Gastrocnemius medialis (tissue), 4 donors: ENCODE results near the gene MRPL16. TPM values are rescaled to one million over a fixed set of nuclear protein-coding genes. Genes with fewer than 3 reads are reported as not detected.

Source experiments
- ATAC-seq, 2 donors: fragments of 150-250 bp; one replicate each; pipeline ENCODE4 v1.9.1; 2016
- DNase-seq, 2 donors: peaks; one replicate each; pipeline ENCODE4 v3.0.0-alpha.2; 2019
- H3K27ac ChIP-seq, 4 donors: fragments of 200-600 bp; sonication (generic); 1 replicate in 1 of 4; 2 replicates in 3 of 4; pipeline ENCODE4 v1.5.1; 2016 to 2018; ENCODE audit warnings: mild to moderate bottlenecking in 2 of 4, moderate library complexity in 1 of 4
- H3K27me3 ChIP-seq, 3 donors: fragments of 200-600 bp; sonication (generic) in 2 of 3; 1 replicate in 1 of 3; 2 replicates in 2 of 3; pipeline versions ENCODE4 v1.5.1 to v1.6.0; 2016 to 2019; ENCODE audit warnings: mild to moderate bottlenecking in 1 of 3, moderate library complexity in 1 of 3
- H3K36me3 ChIP-seq, 2 donors: fragments of 200-600 bp; sonication (generic) in 1 of 2; one replicate each; pipeline ENCODE4 v1.5.1; 2017 to 2018
- H3K4me1 ChIP-seq, 2 donors: fragments of 200-600 bp; sonication (generic) in 1 of 2; one replicate each; pipeline ENCODE4 v1.5.1; 2016 to 2017; ENCODE audit warnings: mild to moderate bottlenecking in 2 of 2
- H3K4me3 ChIP-seq, 4 donors: fragments of 200-600 bp; sonication (generic) in 3 of 4; 1 replicate in 1 of 4; 2 replicates in 3 of 4; pipeline ENCODE4 v1.5.1; 2016 to 2019; ENCODE audit warnings: mild to moderate bottlenecking in 2 of 4
- H3K9me3 ChIP-seq, 3 donors: fragments of 200-600 bp; sonication (generic) in 2 of 3; 1 replicate in 1 of 3; 2 replicates in 2 of 3; pipeline ENCODE4 v1.5.1; 2016 to 2019
- CTCF ChIP-seq, 5 experiments: fragments of 450-650 bp in 3 of 5; fragments of 200-600 bp in 2 of 5; sonication (generic) in 2 of 5; IDR thresholded peaks in 4 of 5; conservative IDR thresholded peaks in 1 of 5; 1 replicate in 4 of 5; 2 replicates in 1 of 5; pipeline ENCODE4 v1.5.1; 2016 to 2019; ENCODE audit warnings: antibody characterized with exemption in 5 of 5, mild to moderate bottlenecking in 3 of 5, moderate library complexity in 3 of 5
- POLR2A ChIP-seq, 2 donors: fragments of 450-650 bp; IDR thresholded peaks; one replicate each; pipeline ENCODE4 v1.6.1; 2017; ENCODE audit warnings: antibody characterized with exemption in 2 of 2, mild to moderate bottlenecking in 2 of 2, moderate library complexity in 2 of 2
- in situ Hi-C, 4 donors: fragments of 200-750 bp; cut with MboI; loops; one replicate each; pipeline versions ENCODE4 v1.15.0 to v1.8.0; 2017; ENCODE audit warnings: low sequenced_read_pairs in 4 of 4
- intact Hi-C: fragments of 100-400 bp; cut with DNase I; formaldehyde crosslinking; loops from one replicate; pipeline ENCODE4 v1.15.1; 2023; ENCODE audit warnings: low total_unique reads
- total RNA-seq, 4 donors: library from RNA; depleted of rRNA; stranded (reverse); fragments of >200 nt; gene quantifications; one replicate each; pipeline versions ENCODE4 v1.1.0 to v1.2.3, GENCODE V29; 2016

Gene MRPL16
- total RNA-seq, 4 donors from 2014 or later: 33.7 to 78.2 (median 38.3) TPM

DNA sequence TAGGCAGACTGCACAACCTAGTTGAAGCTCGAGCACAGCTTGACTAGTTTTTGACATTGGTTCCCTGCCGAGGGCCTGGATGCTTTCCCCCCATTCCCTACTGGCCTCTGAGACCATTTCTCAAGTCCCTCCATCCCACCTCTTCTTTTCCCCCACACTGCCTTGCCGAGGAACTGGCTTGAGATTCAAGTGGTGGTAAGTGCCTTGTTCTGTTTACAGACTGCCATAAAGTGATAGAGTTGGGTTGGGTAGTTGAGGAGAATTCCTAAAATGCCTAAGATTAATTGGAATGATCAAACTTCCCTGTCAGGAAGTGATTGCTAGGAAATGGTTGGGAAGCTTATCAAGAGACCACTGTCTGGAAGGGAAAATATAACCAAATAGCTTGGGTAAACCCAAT lies 16.2 kb downstream of the MRPL16 start:
- no peaks in the 10 kb centered on the region for H3K9me3 ChIP-seq
- no peaks in the 10 kb centered on the region for H3K4me1 ChIP-seq
- TF ChIP-seq POLR2A (IDR thresholded peaks at IDR 0.05) (no peak), CTCF (IDR thresholded peaks at IDR 0.05 in 4 of 5, conservative IDR thresholded peaks at IDR 0.05 in 1 of 5) (no peak)
- H3K27me3 ChIP-seq: no peaks in the 10 kb centered on the region
- ATAC-seq (no peak), DNase-seq (no peak)
- intact Hi-C loops: no loop called here
- no peak overlapping the region for H3K27ac ChIP-seq
- H3K4me3 ChIP-seq: no peak overlapping the region
- H3K36me3 ChIP-seq: peaks cover 0 to 64% of the 10 kb centered on the region in 2 donors
- in situ Hi-C loops: no loop called here

DNA sequence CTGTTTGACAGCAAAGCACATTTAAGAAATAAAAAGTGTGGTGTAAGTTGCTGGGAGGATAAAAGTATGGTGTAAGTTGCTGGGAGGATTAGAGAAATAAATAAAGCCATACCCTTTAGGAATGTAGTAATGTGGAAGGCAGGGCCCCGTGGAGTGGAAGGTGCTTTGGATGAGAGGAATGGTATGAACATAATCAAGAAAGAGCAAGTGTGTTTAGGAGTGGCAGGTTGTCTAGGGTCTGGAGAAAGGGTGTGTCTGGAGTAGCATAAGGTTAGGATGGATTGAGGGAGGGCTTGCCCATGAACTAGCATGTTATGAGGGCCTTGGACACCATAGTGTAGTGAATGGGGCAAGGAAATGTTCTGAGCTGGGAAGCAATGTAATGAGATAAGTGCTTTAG lies 18.1 kb downstream of the MRPL16 start:
- DNase-seq: no peak
- intact Hi-C loops: no loop called here
- TF ChIP-seq POLR2A (IDR thresholded peaks at IDR 0.05) (no peak), CTCF (IDR thresholded peaks at IDR 0.05 in 4 of 5, conservative IDR thresholded peaks at IDR 0.05 in 1 of 5) (no peak)
- Histone ChIP-seq H3K4me3 (no peak overlapping the region), H3K27ac (no peak overlapping the region), H3K4me1 (no peaks in the 10 kb centered on the region), H3K9me3 (no peaks in the 10 kb centered on the region), H3K36me3 (peaks cover 0 to 71% of the 10 kb centered on the region in 2 donors), H3K27me3 (no peaks in the 10 kb centered on the region)
- no peak for ATAC-seq
- in situ Hi-C loops: no loop called here

DNA sequence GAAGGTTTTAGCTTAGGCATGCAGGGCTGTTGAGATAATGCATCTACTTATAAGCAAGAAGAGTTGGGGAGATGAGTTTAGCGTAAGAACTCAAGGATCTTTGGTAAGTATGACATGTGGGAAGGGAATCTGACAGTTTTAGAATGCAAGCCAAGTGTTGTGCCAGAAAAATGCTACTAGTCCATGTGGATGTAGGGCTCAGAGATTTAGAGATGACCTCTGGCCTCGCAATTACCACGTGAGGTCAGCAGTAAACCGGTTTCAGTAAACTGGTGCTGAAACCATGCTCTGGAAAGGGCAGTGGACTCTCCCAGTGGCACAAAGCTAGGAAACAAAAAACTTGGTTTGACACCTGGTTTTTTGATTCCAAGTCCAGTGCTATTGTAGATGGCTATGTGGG lies 18.9 kb downstream of the MRPL16 start:
- in situ Hi-C loops (no loop called here), intact Hi-C loops (no loop called here)
- Histone ChIP-seq H3K4me3 (no peak overlapping the region), H3K27ac (no peak overlapping the region), H3K36me3 (peaks cover 0 to 69% of the 10 kb centered on the region in 2 donors), H3K4me1 (peaks cover 0 to 6% of the 10 kb centered on the region in 2 donors), H3K27me3 (no peaks in the 10 kb centered on the region), H3K9me3 (no peaks in the 10 kb centered on the region)
- TF ChIP-seq CTCF (IDR thresholded peaks at IDR 0.05 in 4 of 5, conservative IDR thresholded peaks at IDR 0.05 in 1 of 5) (no peak), POLR2A (IDR thresholded peaks at IDR 0.05) (no peak)
- ATAC-seq (no peak), DNase-seq (no peak)

- in situ Hi-C loops (no loop called here), intact Hi-C loops (no loop called here)
- Histone ChIP-seq H3K36me3 (peaks cover 0 to 31% of the 10 kb centered on the region in 2 donors), H3K27me3 (no peaks in the 10 kb centered on the region), H3K9me3 (no peaks in the 10 kb centered on the region), H3K4me1 (peaks cover 0 to 8% of the 10 kb centered on the region in 2 donors), H3K27ac (no peak overlapping the region), H3K4me3 (no peak overlapping the region)
- DNase-seq (no peak), ATAC-seq (no peak)
- TF ChIP-seq CTCF (IDR thresholded peaks at IDR 0.05 in 4 of 5, conservative IDR thresholded peaks at IDR 0.05 in 1 of 5): no peak
- TF ChIP-seq POLR2A (IDR thresholded peaks at IDR 0.05): no peak
These were observed 22.8 kb downstream of the MRPL16 start for GRCh38 chr11:59787816-59788215.

GRCh38 chr11:59787255-59787588 lies 23.4 kb downstream of the MRPL16 start:
- ATAC-seq (peak in 1 of 2 donors; percentile 14), DNase-seq (no peak)
- Histone ChIP-seq H3K36me3 (peaks cover 0 to 26% of the 10 kb centered on the region in 2 donors), H3K27ac (peak overlapping the region in 3 of 4 donors; percentile 13 to 57 (median 45)), H3K27me3 (no peaks in the 10 kb centered on the region), H3K4me1 (peaks cover 0 to 8% of the 10 kb centered on the region in 2 donors), H3K9me3 (no peaks in the 10 kb centered on the region), H3K4me3 (no peak overlapping the region)
- no peak for TF ChIP-seq POLR2A (IDR thresholded peaks at IDR 0.05)
- TF ChIP-seq CTCF (IDR thresholded peaks at IDR 0.05 in 4 of 5, conservative IDR thresholded peaks at IDR 0.05 in 1 of 5): no peak
- in situ Hi-C loops: no loop called here
- intact Hi-C loops: no loop called here
